ENCODE results near the gene RPAP3.

Gene RPAP3

GRCh38 chr12:47731723-47732122 lies 25.9 kb upstream of the RPAP3 start:
- no peaks in the 10 kb centered on the region for H3K4me1 ChIP-seq (ENCODE audit: insufficient read depth, low read length, severe bottlenecking)
- no peaks in the 10 kb centered on the region for H3K9me3 ChIP-seq (ENCODE audit: low read length)
- no peak overlapping the region for H2AFZ ChIP-seq (ENCODE audit: low read length)
- H3K9ac ChIP-seq (ENCODE audit: low read length) = no peak overlapping the region
- no peaks in the 10 kb centered on the region for H3K9me2 ChIP-seq (ENCODE audit: low read depth, low read length)
- H3K27me3 ChIP-seq (ENCODE audit: insufficient read depth, low read length) = no peaks in the 10 kb centered on the region
- TF ChIP-seq EZH2 (IDR thresholded peaks at IDR 0.05; ENCODE audit: borderline replicate concordance, low read length) = no peak
- TF ChIP-seq, protein P1, sequence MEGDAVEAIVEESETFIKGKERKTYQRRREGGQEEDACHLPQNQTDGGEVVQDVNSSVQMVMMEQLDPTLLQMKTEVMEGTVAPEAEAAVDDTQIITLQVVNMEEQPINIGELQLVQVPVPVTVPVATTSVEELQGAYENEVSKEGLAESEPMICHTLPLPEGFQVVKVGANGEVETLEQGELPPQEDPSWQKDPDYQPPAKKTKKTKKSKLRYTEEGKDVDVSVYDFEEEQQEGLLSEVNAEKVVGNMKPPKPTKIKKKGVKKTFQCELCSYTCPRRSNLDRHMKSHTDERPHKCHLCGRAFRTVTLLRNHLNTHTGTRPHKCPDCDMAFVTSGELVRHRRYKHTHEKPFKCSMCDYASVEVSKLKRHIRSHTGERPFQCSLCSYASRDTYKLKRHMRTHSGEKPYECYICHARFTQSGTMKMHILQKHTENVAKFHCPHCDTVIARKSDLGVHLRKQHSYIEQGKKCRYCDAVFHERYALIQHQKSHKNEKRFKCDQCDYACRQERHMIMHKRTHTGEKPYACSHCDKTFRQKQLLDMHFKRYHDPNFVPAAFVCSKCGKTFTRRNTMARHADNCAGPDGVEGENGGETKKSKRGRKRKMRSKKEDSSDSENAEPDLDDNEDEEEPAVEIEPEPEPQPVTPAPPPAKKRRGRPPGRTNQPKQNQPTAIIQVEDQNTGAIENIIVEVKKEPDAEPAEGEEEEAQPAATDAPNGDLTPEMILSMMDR (IDR thresholded peaks at IDR 0.05; ENCODE audit: low read length) = no peak
- H3K4me2 ChIP-seq (ENCODE audit: low read length) = no peak overlapping the region
- H4K20me1 ChIP-seq (ENCODE audit: insufficient read depth, low read length) = no peaks in the 10 kb centered on the region
- no peaks in the 10 kb centered on the region for H3F3A ChIP-seq (ENCODE audit: insufficient read depth, low read length)
- H3K4me3 ChIP-seq (ENCODE audit: low read depth, low read length, poor library complexity, severe bottlenecking) = no peak overlapping the region
- H3K79me2 ChIP-seq (ENCODE audit: insufficient read depth, low read length) = no peaks in the 10 kb centered on the region
- H3K36me3 ChIP-seq (ENCODE audit: insufficient read depth, low read length) = no peaks in the 10 kb centered on the region
- H3K27ac ChIP-seq (ENCODE audit: low read depth, low read length, poor library complexity, severe bottlenecking) = no peak overlapping the region

DNA sequence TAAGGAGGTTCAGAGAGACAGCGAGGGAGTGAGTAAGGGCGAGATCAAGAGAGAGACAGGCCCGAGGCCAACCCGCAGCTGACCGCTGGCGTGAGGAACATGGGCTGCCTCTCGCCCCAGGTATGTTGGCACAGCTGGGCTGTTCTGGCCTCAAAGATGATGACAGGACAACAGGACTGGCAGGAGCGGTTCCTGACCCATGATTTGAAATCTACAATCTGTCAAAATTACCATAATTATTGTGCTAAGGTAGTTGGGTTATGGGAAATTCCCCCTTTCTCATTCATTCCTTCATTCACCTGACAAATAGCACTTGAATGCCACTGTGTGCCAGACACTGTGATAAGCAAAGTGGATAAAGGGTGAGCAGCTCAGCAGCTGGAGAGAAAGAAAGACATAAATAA lies 24.5 kb upstream of the RPAP3 start:
- Histone ChIP-seq H3K4me3 (ENCODE audit: low read depth, low read length, poor library complexity, severe bottlenecking) (no peak overlapping the region), H3K9me2 (ENCODE audit: low read depth, low read length) (no peaks in the 10 kb centered on the region), H3F3A (ENCODE audit: insufficient read depth, low read length) (no peaks in the 10 kb centered on the region), H4K20me1 (ENCODE audit: insufficient read depth, low read length) (no peaks in the 10 kb centered on the region), H3K9me3 (ENCODE audit: low read length) (no peaks in the 10 kb centered on the region), H3K9ac (ENCODE audit: low read length) (no peak overlapping the region), H3K4me2 (ENCODE audit: low read length) (no peak overlapping the region), H3K36me3 (ENCODE audit: insufficient read depth, low read length) (no peaks in the 10 kb centered on the region), H3K79me2 (ENCODE audit: insufficient read depth, low read length) (no peaks in the 10 kb centered on the region), H3K27me3 (ENCODE audit: insufficient read depth, low read length) (no peaks in the 10 kb centered on the region), H2AFZ (ENCODE audit: low read length) (no peak overlapping the region), H3K4me1 (ENCODE audit: insufficient read depth, low read length, severe bottlenecking) (no peaks in the 10 kb centered on the region), H3K27ac (ENCODE audit: low read depth, low read length, poor library complexity, severe bottlenecking) (no peak overlapping the region)
- no peak for TF ChIP-seq EZH2 (IDR thresholded peaks at IDR 0.05; ENCODE audit: borderline replicate concordance, low read length)
- TF ChIP-seq, protein P1 (IDR thresholded peaks at IDR 0.05; ENCODE audit: low read length) = no peak

DNA sequence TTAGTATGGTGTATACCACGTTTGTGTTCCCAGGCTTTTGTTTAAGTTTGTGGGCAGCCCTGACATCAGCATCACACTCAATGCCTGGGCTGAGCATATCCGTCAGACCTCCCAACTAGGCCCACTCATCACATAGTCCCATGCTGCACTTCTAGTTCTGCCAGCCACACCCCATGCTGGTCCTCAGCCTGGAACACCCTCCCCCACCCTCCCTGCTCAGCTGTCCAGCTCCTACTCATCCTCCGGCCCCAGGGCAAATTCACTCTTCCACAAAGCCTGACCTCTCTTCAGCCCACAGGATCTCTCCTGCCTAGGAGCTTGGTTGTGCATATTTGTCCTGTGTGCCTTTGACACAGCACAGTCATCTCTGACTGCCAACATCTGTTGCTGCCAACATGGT lies 23.4 kb upstream of the RPAP3 start:
- Histone ChIP-seq H3K4me1 (ENCODE audit: insufficient read depth, low read length, severe bottlenecking) (no peaks in the 10 kb centered on the region), H4K20me1 (ENCODE audit: insufficient read depth, low read length) (no peaks in the 10 kb centered on the region), H3F3A (ENCODE audit: insufficient read depth, low read length) (no peaks in the 10 kb centered on the region), H3K9me3 (ENCODE audit: low read length) (no peaks in the 10 kb centered on the region), H3K9me2 (ENCODE audit: low read depth, low read length) (no peaks in the 10 kb centered on the region), H3K4me3 (ENCODE audit: low read depth, low read length, poor library complexity, severe bottlenecking) (no peak overlapping the region), H3K36me3 (ENCODE audit: insufficient read depth, low read length) (no peaks in the 10 kb centered on the region), H3K79me2 (ENCODE audit: insufficient read depth, low read length) (no peaks in the 10 kb centered on the region), H3K4me2 (ENCODE audit: low read length) (no peak overlapping the region), H3K27me3 (ENCODE audit: insufficient read depth, low read length) (no peaks in the 10 kb centered on the region), H2AFZ (ENCODE audit: low read length) (no peak overlapping the region), H3K27ac (ENCODE audit: low read depth, low read length, poor library complexity, severe bottlenecking) (no peak overlapping the region), H3K9ac (ENCODE audit: low read length) (no peak overlapping the region)
- no peak for TF ChIP-seq EZH2 (IDR thresholded peaks at IDR 0.05; ENCODE audit: borderline replicate concordance, low read length)
- TF ChIP-seq, protein P1 (IDR thresholded peaks at IDR 0.05; ENCODE audit: low read length) = no peak
